ENCODE data around the gene KIFC3.

Gene KIFC3

GRCh38 chr16:57759541-57760356, 42.5 kb downstream of the KIFC3 start:
- Histone ChIP-seq H3K27ac (peak overlapping the region in 1 of 21 experiments; percentile 3), H3K4me3 (no peak overlapping the region)

GRCh38 chr16:57759131-57759530, 43.2 kb downstream of the KIFC3 start:
- Histone ChIP-seq H3K4me3 (no peak overlapping the region), H3K27ac (peak overlapping the region in 3 of 21 experiments; percentile 3 to 41 (median 40))

- peak overlapping the region in 3 of 21 experiments; percentile 5 to 41 (median 40) for H3K27ac ChIP-seq
- no peak overlapping the region for H3K4me3 ChIP-seq
These were observed 43.8 kb downstream of the KIFC3 start for GRCh38 chr16:57758331-57759117.

- no peak overlapping the region for H3K4me3 ChIP-seq
- peak overlapping the region in 6 of 21 experiments; percentile 5 to 42 (median 38) for H3K27ac ChIP-seq
These were observed 44.4 kb downstream of the KIFC3 start for GRCh38 chr16:57757883-57758282.

GRCh38 chr16:57757326-57757786, 44.9 kb downstream of the KIFC3 start:
- peak overlapping the region in 5 of 21 experiments; percentile 5 to 42 (median 37) for H3K27ac ChIP-seq
- H3K4me3 ChIP-seq: no peak overlapping the region

- Histone ChIP-seq H3K27ac (peak overlapping the region in 2 of 21 experiments; percentile 7 to 10), H3K4me3 (no peak overlapping the region)
These were observed 45.6 kb downstream of the KIFC3 start for GRCh38 chr16:57756424-57757325.

- H3K4me3 ChIP-seq: no peak overlapping the region
- H3K27ac ChIP-seq: no peak overlapping the region
These were observed 46.4 kb downstream of the KIFC3 start for GRCh38 chr16:57755726-57756423.

GRCh38 chr16:57755061-57755684, 47.1 kb downstream of the KIFC3 start:
- H3K27ac ChIP-seq: no peak overlapping the region
- H3K4me3 ChIP-seq: no peak overlapping the region

GRCh38 chr16:57754354-57755060, 47.8 kb downstream of the KIFC3 start:
- no peak overlapping the region for H3K4me3 ChIP-seq
- H3K27ac ChIP-seq: no peak overlapping the region

- no peak overlapping the region for H3K27ac ChIP-seq
- H3K4me3 ChIP-seq: no peak overlapping the region
These were observed 48.6 kb downstream of the KIFC3 start for GRCh38 chr16:57753448-57754353.

GRCh38 chr16:57752581-57753447, 49.5 kb downstream of the KIFC3 start:
- H3K4me3 ChIP-seq: no peak overlapping the region

GRCh38 chr16:57752203-57752580, 50.1 kb downstream of the KIFC3 start:
- no peak overlapping the region for H3K27ac ChIP-seq

More at GRCh38 chr16:57752581-57753447, 49.5 kb downstream of the KIFC3 start:
- H3K27ac ChIP-seq: no peak overlapping the region

GRCh38 chr16:57751539-57752202, 50.6 kb downstream of the KIFC3 start:
- Histone ChIP-seq H3K4me3 (no peak overlapping the region), H3K27ac (no peak overlapping the region)

More at GRCh38 chr16:57752203-57752580, 50.1 kb downstream of the KIFC3 start:
- no peak overlapping the region for H3K4me3 ChIP-seq

- no peak overlapping the region for H3K4me3 ChIP-seq
- H3K27ac ChIP-seq: no peak overlapping the region
These were observed 51.3 kb downstream of the KIFC3 start for GRCh38 chr16:57750796-57751538.

Measured in skin epidermis (tissue), 12 donors.